NK-92 (cell line): ENCODE measurements around the gene MED17.

ENCODE experiments used
- DNase-seq: peaks from one replicate; lab custom pipeline; 2025; ENCODE audit not compliant: unreplicated experiment; lab: John Stamatoyannopoulos, UW

The MED17 gene

DNA sequence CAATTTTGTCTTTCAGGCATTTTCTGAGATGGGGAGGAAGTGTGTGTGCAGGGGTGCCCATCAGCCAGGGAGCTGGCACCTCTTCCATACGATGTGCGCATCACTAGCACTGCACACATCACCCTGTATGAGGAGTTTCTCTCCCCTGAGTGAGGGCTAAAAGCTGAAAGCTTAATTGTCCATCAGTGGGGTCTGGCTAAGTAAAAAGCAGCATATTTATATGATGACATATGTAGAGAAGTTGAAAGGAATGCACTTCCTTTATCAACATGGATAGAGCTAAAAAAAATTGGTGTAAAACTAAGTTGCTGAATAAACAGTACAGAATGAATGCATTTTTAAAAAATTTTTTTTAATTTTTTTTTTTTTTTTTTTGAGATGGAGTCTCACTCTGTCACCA, 62.3 kb downstream of the MED17 start:
- DNase-seq = no peak

DNA sequence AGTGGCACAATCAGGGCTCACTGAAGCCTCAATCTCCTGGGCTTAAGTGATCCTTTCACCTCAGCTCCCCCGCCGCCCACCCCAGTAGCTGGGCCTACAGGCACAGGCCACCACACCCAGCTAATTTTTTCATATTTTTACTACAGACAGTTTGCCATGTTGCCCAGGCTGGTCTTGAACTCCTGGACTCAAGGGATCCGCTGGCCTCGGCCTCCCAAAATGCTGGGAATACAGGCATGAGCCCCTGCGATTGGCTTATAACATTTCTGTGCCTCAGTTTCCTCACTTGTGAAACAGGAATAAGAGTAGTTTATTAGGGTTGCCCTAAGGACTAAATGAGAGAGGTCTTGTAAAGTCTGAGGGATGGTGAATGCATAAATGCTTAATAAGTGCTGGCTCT, 65.1 kb downstream of the MED17 start:
- no peak for DNase-seq

DNA sequence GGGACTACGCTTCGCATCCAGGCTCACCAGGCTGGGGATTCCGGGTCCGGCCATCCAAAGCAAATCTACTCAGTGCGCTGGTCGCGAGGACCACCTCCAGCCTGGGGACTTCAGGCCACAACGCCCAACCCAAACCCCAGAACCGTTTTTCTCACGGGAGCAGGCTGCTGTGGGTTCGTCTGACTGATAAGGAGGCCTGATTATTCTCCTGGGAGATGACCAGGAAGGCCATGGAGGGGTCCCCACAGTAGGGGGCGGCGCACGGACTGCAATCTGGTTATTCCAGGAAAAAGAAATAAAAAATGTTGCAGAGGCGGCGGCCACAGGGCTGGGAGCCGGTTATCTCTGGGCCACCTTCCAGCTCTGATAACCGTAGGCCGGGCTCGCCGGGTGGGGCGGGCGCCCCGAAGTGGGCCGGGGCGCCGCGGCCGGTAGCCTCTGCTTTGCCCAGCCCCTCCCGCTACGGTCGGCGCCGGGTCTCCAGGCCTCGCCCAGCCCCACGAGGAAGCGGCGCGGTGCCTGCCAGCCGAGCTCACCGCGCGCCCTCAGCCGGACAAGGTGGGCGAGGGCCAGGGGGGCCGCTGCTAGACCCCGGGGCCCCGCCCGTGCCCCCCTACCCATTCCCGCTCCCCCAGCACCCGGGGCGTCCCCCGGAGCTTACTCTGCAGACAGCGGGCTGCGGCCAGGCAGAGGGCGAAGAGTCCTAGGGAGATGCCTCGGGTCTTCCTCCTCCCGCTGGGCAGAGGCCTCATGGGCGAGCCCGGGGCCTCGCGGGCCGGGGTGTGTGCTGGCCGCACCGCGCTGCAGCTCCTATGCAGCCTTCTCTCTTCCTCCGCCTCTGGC, 65.9 kb downstream of the MED17 start:
- DNase-seq = no peak

DNA sequence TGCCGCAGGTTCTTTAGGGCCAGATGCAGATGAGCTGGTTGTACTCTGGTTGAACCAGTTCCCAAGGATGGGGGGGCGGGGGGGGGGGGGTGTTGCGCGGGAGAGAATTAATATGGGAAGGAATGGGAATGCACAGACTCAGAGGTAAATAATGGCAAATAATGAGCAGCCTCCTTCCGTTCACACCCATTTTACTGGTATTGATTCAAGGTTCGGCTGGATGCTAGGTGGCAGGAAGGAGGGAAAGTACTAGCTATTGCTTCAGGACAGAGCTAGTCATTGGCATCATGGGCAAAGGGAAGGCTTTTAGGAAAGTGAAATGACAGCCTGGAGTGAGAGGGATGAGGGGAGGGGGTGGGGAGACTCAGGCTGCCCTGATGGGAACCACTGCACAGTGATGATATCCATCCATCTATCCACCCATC, 66.5 kb downstream of the MED17 start, which contains the start of gene VSTM5:
Gene VSTM5 (minus strand): TSS at position 25 of the 425 bp plus-strand sequence. CDS start 116 bp downstream, outside the sequence.
- DNase-seq = no peak

DNA sequence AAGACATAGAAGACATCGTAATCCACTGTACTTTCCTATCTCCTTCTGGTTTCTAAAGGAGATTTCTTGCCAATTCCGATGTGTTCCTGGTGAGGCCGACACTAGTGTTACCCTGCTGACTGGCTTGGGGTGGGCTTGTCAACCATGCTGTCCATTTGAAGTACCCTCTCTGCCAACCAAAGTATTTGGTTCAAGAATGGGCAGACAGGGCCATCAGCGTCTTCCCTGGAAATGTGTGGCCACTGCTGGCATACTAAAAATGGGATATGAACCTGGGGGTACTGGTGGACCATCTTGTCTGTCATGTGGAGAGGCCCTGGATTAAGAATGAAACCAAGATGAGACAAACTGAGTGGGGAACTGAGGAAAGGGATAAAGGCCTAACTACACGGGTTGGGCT, 68.2 kb downstream of the MED17 start:
- no peak for DNase-seq

DNA sequence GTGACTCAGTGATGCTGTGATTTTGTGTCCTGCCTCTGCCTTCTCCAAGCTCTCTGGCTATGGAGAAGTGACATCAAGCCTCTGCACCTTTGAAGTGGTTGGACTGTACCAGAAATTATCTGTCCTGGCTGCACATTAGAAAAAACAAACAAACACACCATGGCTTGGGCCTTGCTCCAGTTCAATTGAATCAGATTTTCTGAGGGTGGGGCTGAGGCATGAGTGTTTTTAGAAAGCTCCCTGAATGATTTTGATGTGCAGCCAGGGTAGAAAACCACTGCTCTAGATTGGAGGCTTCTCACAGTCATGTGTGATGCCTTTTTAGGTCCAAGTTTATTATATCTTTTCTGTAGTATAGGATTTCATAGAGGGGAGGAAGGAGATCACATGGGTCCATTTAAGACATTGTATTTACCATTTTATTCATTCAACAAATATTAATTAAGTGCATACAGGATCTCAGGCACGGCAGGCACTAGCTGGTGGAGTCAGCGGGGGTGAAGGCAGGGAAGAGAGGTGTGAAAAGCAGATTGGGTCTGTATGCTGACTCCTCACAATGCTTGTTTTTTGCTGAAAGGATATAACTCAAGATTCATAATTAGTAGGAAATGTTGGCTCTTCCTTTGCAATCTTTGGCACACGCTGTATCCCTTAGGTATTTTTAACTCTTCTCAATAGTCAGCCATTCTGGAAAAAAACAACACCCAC, 73.5 kb downstream of the MED17 start:
- no peak for DNase-seq

DNA sequence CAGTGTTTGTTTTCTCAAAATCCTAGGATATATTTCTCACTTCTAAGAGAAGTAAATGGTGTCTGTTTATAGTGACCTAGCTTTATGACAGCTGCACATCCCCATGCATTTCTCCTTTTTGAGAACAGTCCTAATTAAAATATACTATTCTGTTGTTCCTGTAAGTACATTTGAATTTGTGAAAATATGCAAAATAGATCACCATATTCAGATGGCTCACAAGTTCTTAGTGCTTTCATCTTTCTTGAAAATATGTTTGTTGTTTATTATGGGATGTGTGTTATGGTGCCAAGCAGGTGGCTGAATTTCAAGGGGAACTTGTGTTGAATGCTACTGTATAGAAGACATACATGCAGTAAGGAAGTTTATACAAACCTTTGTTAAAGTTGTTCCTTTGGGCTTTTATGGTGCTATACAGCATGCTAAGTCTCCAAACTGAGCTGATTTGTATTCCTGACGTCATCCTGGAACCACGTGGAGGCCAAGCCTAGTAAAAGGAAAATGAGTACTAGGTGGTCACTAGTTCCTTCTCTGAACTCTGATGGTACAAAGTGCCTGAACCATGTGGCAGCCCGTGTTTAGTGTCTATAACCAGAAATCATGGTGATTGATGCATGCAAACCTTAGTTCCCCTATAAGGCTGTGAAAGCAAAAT, 74.2 kb downstream of the MED17 start:
- no peak for DNase-seq

DNA sequence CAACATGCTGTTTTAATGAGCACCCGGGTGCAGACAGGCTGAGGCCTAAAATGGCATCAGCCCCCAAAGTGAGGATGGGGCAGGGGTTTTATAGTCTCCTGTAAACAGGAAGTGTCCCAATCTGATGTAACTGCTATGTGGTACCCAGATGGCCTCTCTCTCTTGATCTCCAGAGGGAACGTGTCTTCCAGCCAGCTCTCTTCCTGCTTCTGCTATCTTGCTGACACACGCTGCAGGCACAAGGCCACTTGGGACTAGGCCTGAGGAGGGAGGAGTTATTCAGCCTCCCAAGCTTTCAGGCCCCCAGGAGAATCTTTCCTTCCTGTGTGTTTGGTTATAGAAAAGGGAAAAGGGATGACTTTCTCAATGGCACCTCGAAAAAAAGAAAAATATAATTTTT, 77.7 kb downstream of the MED17 start:
- no peak for DNase-seq
